ENCODE measurements around the gene CBR1.

GRCh38 chr21:36073181-36073580 lies 3.4 kb downstream of the CBR1 start:
- no peak for TF ChIP-seq CTCF (IDR thresholded peaks at IDR 0.05)
- no peak for TF ChIP-seq POLR2AphosphoS5 (IDR thresholded peaks at IDR 0.05)
- no peak for TF ChIP-seq POLR2A (IDR thresholded peaks at IDR 0.05)
- TF ChIP-seq EP300 (IDR thresholded peaks at IDR 0.05), result no peak
